ENCODE results near the gene ARHGEF26. TPM values are rescaled to one million over a fixed set of nuclear protein-coding genes. Genes with fewer than 3 reads are reported as not detected.

ARHGEF26 gene
- total RNA-seq, 1 experiment from 2014 or later = 7.2 TPM

- ChIA-PET CTCF (no interaction called here), RAD21 (ENCODE audit: low non-redundant PET in 1 of 2, low total read pairs in 2 of 2, uncharacterized antibody in 2 of 2, unreplicated experiment in 2 of 2) (no interaction called here), POLR2A (no interaction called here)
- no peak overlapping the region for H3K9ac ChIP-seq (ENCODE audit: low read length)
- no peaks in the 10 kb centered on the region; the same call in 1 of the 2 replicates for H3K79me2 ChIP-seq (ENCODE audit: insufficient read depth, low read length)
- no peaks in the 10 kb centered on the region for H3K27me3 ChIP-seq (ENCODE audit: insufficient read depth, low read length)
- no peaks in the 10 kb centered on the region for H4K20me1 ChIP-seq (ENCODE audit: insufficient read depth)
- H3K36me3 ChIP-seq (ENCODE audit: control insufficient read depth in 1 of 2, insufficient read depth in 2 of 2, low read length in 2 of 2) = no peaks in the 10 kb centered on the region
- DNase-seq (ENCODE audit: low read depth, low spot score) = no peak
- no peak overlapping the region for H3K4me3 ChIP-seq (replicated peaks in 1 of 2; ENCODE audit: low read depth in 1 of 2, low read length in 2 of 2)
- peaks cover 0 to 13% of the 10 kb centered on the region in 2 experiments; a peak in 2 of 4 replicates for H3K4me1 ChIP-seq (ENCODE audit: control insufficient read depth in 1 of 2, insufficient read depth in 2 of 2, low read length in 2 of 2)
- no peak for ATAC-seq
- H3K27ac ChIP-seq (ENCODE audit: low read depth, low read length) = no peak overlapping the region
- H3K9me3 ChIP-seq (ENCODE audit: control insufficient read depth in 1 of 2, insufficient read depth in 1 of 2, low read depth in 1 of 2, low read length in 2 of 2) = no peaks in the 10 kb centered on the region
- no TSS peak for BruUV-seq (replicated peaks)
- H2AFZ ChIP-seq (ENCODE audit: low read depth, low read length, poor library complexity, severe bottlenecking) = no peak overlapping the region
- intact Hi-C loops (cut with micrococcal nuclease) = no loop called here
- no peaks in the 10 kb centered on the region for H3K9me2 ChIP-seq (ENCODE audit: insufficient read depth)
- TF ChIP-seq POLR2AphosphoS5 (IDR thresholded peaks at IDR 0.05; ENCODE audit: low read depth, low read length) (no peak), CTCF (IDR thresholded peaks at IDR 0.05 in 2 of 3, conservative IDR thresholded peaks at IDR 0.05 in 1 of 3; ENCODE audit: borderline replicate concordance in 1 of 3, insufficient read depth in 1 of 3, low read depth in 2 of 3, low read length in 2 of 3) (no peak), ELF1 (IDR thresholded peaks at IDR 0.05; ENCODE audit: borderline replicate concordance, low read depth) (no peak), ATF3 (IDR thresholded peaks at IDR 0.05) (no peak), TCF7L2 (IDR thresholded peaks at IDR 0.05; ENCODE audit: borderline replicate concordance, extremely low read depth, insufficient read depth, insufficient read length) (no peak), RAD21 (IDR thresholded peaks at IDR 0.05; ENCODE audit: low read depth) (no peak), JUND (IDR thresholded peaks at IDR 0.05) (no peak), SIN3A (IDR thresholded peaks at IDR 0.05; ENCODE audit: low read depth) (no peak)
- no peak overlapping the region for H3K4me2 ChIP-seq (ENCODE audit: low read length)
Observed at GRCh38 chr3:154122912-154123559, 1.8 kb downstream of the ARHGEF26 start.

Data from HCT116 (cell line).